HEK293 (cell line): Measurements from ENCODE around the gene PTPDC1.

Experiments used
- CTCF ChIA-PET: fragments of 350-600 bp; formaldehyde crosslinking; extraction: SDS; loops from one replicate; lab custom pipeline; 2021; ENCODE audit warnings: antibody characterized with exemption; lab: Yijun Ruan, JAX
- POLR2A ChIA-PET: fragments of 300-600 bp; formaldehyde crosslinking; extraction: SDS; loops from one replicate; lab custom pipeline; 2020; ENCODE audit warnings: antibody characterized with exemption, inconsistent platforms; lab: Yijun Ruan, JAX
- H3K27ac ChIP-seq: fragments of 200-500 bp; sonication (Bioruptor generic); 2 replicates; pipeline ENCODE4 v1.5.1; 2014; ENCODE audit warnings: low read depth, low read length, control low read depth, inconsistent platforms; ENCODE audit errors: extremely low read depth
- H3K36me3 ChIP-seq, 2 experiments: fragments of 200-500 bp in 1 of 2; sonication (Bioruptor generic) in 1 of 2; 1 replicate in 1 of 2; 2 replicates in 1 of 2; pipeline ENCODE4 v1.5.1; 2014 to 2017; ENCODE audit warnings: inconsistent platforms in 2 of 2, low read length in 2 of 2; ENCODE audit not compliant: control insufficient read depth in 2 of 2, insufficient read depth in 1 of 2
- H3K4me1 ChIP-seq: fragments of 200-500 bp; sonication (Bioruptor generic); 2 replicates; pipeline ENCODE4 v1.5.1; 2014; ENCODE audit warnings: mild to moderate bottlenecking, low read length, inconsistent platforms; ENCODE audit not compliant: control insufficient read depth, insufficient read depth
- H3K4me3 ChIP-seq: 2 replicates; pipeline ENCODE4 v1.5.1; 2011; ENCODE audit warnings: low read depth, mild to moderate bottlenecking, control low read depth, low read length, moderate library complexity
- H3K9me3 ChIP-seq: fragments of 200-500 bp; sonication (Bioruptor generic); 2 replicates; pipeline ENCODE4 v1.5.1; 2014; ENCODE audit warnings: low read depth, low read length, inconsistent platforms; ENCODE audit not compliant: control insufficient read depth, insufficient read depth
- EGR2 ChIP-seq: fragments of 450-650 bp; formaldehyde crosslinking; IDR thresholded peaks from 2 replicates; pipeline ENCODE4 v1.5.1; 2016; ENCODE audit warnings: low read depth, missing biosample characterization, missing genetic modification characterization
- GLI4 ChIP-seq: fragments of 450-650 bp; formaldehyde crosslinking; IDR thresholded peaks from 2 replicates; pipeline ENCODE4 v1.5.1; 2016; ENCODE audit warnings: missing biosample characterization, missing genetic modification characterization
- KLF16 ChIP-seq: fragments of 450-650 bp; formaldehyde crosslinking; IDR thresholded peaks from 2 replicates; pipeline ENCODE4 v1.5.1; 2017; ENCODE audit warnings: missing biosample characterization, missing genetic modification characterization
- SCRT2 ChIP-seq: fragments of 450-650 bp; formaldehyde crosslinking; IDR thresholded peaks from 2 replicates; pipeline ENCODE4 v1.5.1; 2016; ENCODE audit warnings: missing biosample characterization, missing genetic modification characterization
- SETDB1 ChIP-seq: IDR thresholded peaks from one replicate; pipeline ENCODE4 v1.6.1; 2017; ENCODE audit warnings: mild to moderate bottlenecking, low read length, moderate library complexity, mixed read lengths; ENCODE audit not compliant: insufficient read length
- SP7 ChIP-seq: fragments of 450-650 bp; formaldehyde crosslinking; IDR thresholded peaks from 2 replicates; pipeline ENCODE4 v1.5.1; 2016; ENCODE audit warnings: missing biosample characterization, missing genetic modification characterization
- ZBTB48 ChIP-seq: fragments of 450-650 bp; formaldehyde crosslinking; IDR thresholded peaks from 2 replicates; pipeline ENCODE4 v1.5.1; 2016; ENCODE audit warnings: missing biosample characterization, missing genetic modification characterization
- ZFHX2 ChIP-seq: fragments of 450-650 bp; formaldehyde crosslinking; conservative IDR thresholded peaks from 2 replicates; pipeline ENCODE4 v1.5.1; 2016; ENCODE audit warnings: missing biosample characterization, missing genetic modification characterization
- ZNF155 ChIP-seq: fragments of 450-650 bp; formaldehyde crosslinking; IDR thresholded peaks from 2 replicates; pipeline ENCODE4 v1.5.1; 2016; ENCODE audit warnings: missing biosample characterization, missing genetic modification characterization
- ZNF184 ChIP-seq: fragments of 450-650 bp; IDR thresholded peaks from 2 replicates; pipeline ENCODE4 v1.5.1; 2018; ENCODE audit warnings: missing biosample characterization, mild to moderate bottlenecking, missing genetic modification characterization
- ZNF202 ChIP-seq: fragments of 450-650 bp; formaldehyde crosslinking; IDR thresholded peaks from 2 replicates; pipeline ENCODE4 v1.5.1; 2016; ENCODE audit warnings: missing biosample characterization, missing genetic modification characterization, borderline replicate concordance
- ZNF664 ChIP-seq: fragments of 450-650 bp; formaldehyde crosslinking; IDR thresholded peaks from 2 replicates; pipeline ENCODE4 v1.5.1; 2016; ENCODE audit warnings: missing biosample characterization, missing genetic modification characterization
- ZNF677 ChIP-seq: fragments of 450-650 bp; IDR thresholded peaks from 2 replicates; pipeline ENCODE4 v1.5.0; 2018; ENCODE audit warnings: missing biosample characterization, mild to moderate bottlenecking, missing genetic modification characterization, moderate library complexity
- ZNF792 ChIP-seq: fragments of 450-650 bp; formaldehyde crosslinking; IDR thresholded peaks from 2 replicates; pipeline ENCODE4 v1.5.1; 2016; ENCODE audit warnings: missing biosample characterization, missing genetic modification characterization
- TF ChIP-seq, protein P1 (sequence below): fragments of 450-650 bp; formaldehyde crosslinking; IDR thresholded peaks from 2 replicates; pipeline ENCODE4 v1.5.1; 2017; ENCODE audit warnings: missing biosample characterization, missing genetic modification characterization
- TF ChIP-seq, protein P2 (sequence below): fragments of 450-650 bp; formaldehyde crosslinking; IDR thresholded peaks from 2 replicates; pipeline ENCODE4 v1.5.1; 2016; ENCODE audit warnings: missing biosample characterization, missing genetic modification characterization
- TF ChIP-seq, protein P3 (sequence below): fragments of 450-650 bp; formaldehyde crosslinking; IDR thresholded peaks from 2 replicates; pipeline ENCODE4 v1.5.1; 2016; ENCODE audit warnings: missing biosample characterization, missing genetic modification characterization
- TF ChIP-seq, protein P4 (sequence below): fragments of 450-650 bp; formaldehyde crosslinking; IDR thresholded peaks from 2 replicates; pipeline ENCODE4 v1.5.1; 2016; ENCODE audit warnings: missing biosample characterization, missing genetic modification characterization

The PTPDC1 gene

DNA sequence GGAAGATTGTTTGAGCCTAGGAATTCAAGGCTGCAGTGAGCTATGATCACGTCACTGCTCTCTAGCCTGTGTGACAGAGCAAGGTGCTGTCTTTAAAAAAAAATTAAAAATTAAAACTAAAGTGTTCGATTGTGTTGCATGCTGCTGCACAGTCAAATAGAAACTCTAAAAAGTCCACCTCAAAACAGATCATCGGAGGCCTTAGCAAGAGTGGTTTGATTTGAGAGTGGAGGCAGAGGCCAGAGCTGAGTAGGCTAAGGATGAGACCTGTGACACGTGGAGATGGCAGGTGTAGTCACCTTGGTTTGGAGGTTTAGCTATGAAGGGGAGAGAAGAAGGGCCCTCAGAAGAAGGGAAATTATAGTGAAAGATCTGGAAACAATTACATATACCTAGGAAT lies 2.8 kb upstream of the PTPDC1 start (continued):
- TF ChIP-seq SCRT2 (tag by site-specific recombination) (no peak), ZNF792 (tag by site-specific recombination) (no peak), ZNF677 (tag by site-specific recombination) (no peak), ZNF184 (tag by site-specific recombination) (no peak), GLI4 (no peak), ZNF155 (tag by site-specific recombination) (no peak), ZBTB48 (tag by site-specific recombination) (no peak)
- TF ChIP-seq, protein P1, sequence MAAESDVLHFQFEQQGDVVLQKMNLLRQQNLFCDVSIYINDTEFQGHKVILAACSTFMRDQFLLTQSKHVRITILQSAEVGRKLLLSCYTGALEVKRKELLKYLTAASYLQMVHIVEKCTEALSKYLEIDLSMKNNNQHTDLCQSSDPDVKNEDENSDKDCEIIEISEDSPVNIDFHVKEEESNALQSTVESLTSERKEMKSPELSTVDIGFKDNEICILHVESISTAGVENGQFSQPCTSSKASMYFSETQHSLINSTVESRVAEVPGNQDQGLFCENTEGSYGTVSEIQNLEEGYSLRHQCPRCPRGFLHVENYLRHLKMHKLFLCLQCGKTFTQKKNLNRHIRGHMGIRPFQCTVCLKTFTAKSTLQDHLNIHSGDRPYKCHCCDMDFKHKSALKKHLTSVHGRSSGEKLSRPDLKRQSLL, result no peak
- TF ChIP-seq, protein P2, sequence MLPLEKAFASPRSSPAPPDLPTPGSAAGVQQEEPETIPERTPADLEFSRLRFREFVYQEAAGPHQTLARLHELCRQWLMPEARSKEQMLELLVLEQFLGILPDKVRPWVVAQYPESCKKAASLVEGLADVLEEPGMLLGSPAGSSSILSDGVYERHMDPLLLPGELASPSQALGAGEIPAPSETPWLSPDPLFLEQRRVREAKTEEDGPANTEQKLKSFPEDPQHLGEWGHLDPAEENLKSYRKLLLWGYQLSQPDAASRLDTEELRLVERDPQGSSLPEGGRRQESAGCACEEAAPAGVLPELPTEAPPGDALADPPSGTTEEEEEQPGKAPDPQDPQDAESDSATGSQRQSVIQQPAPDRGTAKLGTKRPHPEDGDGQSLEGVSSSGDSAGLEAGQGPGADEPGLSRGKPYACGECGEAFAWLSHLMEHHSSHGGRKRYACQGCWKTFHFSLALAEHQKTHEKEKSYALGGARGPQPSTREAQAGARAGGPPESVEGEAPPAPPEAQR (tag by site-specific recombination), result no peak

DNA sequence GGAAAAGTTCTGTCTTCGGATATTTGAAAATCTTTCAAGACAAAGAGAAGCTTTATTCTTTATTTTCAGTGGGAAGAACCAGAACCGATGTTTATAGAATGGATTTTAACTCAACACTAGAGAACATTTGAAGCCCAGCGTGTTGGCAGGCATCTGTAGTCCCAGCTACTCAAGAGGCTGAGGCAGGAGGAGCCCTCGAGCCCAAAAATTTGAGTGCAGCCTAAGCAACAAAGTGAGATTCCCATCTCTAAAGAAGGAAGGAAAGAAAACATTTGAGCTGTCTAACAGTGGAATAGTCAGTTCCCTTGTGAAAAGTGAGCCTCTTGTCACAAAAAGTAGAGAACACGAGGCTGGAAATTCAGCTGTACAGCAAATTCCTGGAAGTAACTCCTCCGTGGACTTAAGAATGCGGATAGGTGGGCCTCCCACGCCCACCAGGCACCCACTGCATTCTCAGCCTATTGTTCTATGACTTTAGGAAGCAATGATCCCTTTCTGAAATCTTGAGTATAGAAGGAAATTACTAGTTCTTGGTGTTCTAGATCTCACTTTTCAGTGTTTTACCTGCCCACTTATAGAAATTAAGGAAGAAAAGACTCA lies 2.3 kb upstream of the PTPDC1 start:
- Histone ChIP-seq H3K9me3 (no peaks in the 10 kb centered on the region), H3K4me3 (no peak overlapping the region), H3K36me3 (no peaks in the 10 kb centered on the region), H3K4me1 (no peaks in the 10 kb centered on the region), H3K27ac (no peak overlapping the region)
- CTCF ChIA-PET, result interaction anchor here (0.6 to 2.2 kb wide), 3 partner anchors 17 to 47 kb away, joined by 3 to 14 read pairs (median 4); no protein-coding TSS in a partner anchor
- TF ChIP-seq SETDB1 (no peak), ZFHX2 (tag by site-specific recombination) (0 out of 2 replicates have a peak, but pooled peaks have one; percentile 38), KLF16 (tag by site-specific recombination) (no peak), ZNF202 (tag by site-specific recombination) (no peak), ZNF664 (tag by site-specific recombination) (no peak), EGR2 (tag by site-specific recombination) (peak; percentile 45; the same call in 1 of the 2 replicates), SP7 (tag by site-specific recombination) (no peak)
- TF ChIP-seq, protein P3, sequence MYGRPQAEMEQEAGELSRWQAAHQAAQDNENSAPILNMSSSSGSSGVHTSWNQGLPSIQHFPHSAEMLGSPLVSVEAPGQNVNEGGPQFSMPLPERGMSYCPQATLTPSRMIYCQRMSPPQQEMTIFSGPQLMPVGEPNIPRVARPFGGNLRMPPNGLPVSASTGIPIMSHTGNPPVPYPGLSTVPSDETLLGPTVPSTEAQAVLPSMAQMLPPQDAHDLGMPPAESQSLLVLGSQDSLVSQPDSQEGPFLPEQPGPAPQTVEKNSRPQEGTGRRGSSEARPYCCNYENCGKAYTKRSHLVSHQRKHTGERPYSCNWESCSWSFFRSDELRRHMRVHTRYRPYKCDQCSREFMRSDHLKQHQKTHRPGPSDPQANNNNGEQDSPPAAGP (tag by site-specific recombination), result no peak
- TF ChIP-seq, protein P4, sequence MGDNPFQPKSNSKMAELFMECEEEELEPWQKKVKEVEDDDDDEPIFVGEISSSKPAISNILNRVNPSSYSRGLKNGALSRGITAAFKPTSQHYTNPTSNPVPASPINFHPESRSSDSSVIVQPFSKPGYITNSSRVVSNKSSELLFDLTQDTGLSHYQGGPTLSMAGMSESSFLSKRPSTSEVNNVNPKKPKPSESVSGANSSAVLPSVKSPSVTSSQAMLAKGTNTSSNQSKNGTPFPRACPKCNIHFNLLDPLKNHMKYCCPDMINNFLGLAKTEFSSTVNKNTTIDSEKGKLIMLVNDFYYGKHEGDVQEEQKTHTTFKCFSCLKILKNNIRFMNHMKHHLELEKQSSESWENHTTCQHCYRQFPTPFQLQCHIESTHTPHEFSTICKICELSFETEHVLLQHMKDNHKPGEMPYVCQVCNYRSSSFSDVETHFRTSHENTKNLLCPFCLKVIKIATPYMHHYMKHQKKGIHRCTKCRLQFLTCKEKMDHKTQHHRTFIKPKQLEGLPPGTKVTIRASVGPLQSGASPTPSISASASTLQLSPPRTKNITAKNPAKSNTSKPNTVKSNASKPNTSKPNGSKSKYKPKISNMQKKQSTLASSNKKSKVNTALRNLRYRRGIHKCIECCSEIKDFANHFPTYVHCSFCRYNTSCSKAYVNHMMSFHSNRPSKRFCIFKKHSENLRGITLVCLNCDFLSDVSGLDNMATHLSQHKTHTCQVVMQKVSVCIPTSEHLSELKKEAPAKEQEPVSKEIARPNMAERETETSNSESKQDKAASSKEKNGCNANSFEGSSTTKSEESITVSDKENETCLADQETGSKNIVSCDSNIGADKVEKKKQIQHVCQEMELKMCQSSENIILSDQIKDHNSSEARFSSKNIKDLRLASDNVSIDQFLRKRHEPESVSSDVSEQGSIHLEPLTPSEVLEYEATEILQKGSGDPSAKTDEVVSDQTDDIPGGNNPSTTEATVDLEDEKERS, result no peak
- POLR2A ChIA-PET, result no interaction called here
